Nephron (organoid): ENCODE measurements around the gene DRGX.

ENCODE experiments used
- H3K27ac Mint-ChIP-seq, 3 experiments: 2 replicates each; pipeline ENCODE4 v1.8.0; 2020; ENCODE audit warnings: mixed read lengths in 3 of 3, mild to moderate bottlenecking in 2 of 3, moderate library complexity in 1 of 3
- H3K27me3 Mint-ChIP-seq: 2 replicates; pipeline ENCODE4 v1.8.0; 2021; ENCODE audit warnings: low read depth, mild to moderate bottlenecking, moderate library complexity, mixed read lengths
- H3K36me3 Mint-ChIP-seq: 2 replicates; pipeline ENCODE4 v1.8.0; 2020; ENCODE audit warnings: low read depth, mixed read lengths
- H3K4me1 Mint-ChIP-seq: 2 replicates; pipeline ENCODE4 v1.8.0; 2020; ENCODE audit warnings: mixed read lengths
- H3K4me3 Mint-ChIP-seq, 3 experiments: 2 replicates each; pipeline ENCODE4 v1.8.0; 2020; ENCODE audit warnings: mild to moderate bottlenecking in 3 of 3, mixed read lengths in 3 of 3, moderate library complexity in 2 of 3
- H3K9me3 Mint-ChIP-seq: 2 replicates; pipeline ENCODE4 v1.8.0; 2020; ENCODE audit warnings: mixed read lengths
- TF ChIP-seq, protein P1 (sequence below), 3 experiments: fragments of 200-600 bp; sonication (generic); IDR thresholded peaks; one replicate each; pipeline ENCODE4 v1.5.0; 2021; ENCODE audit warnings: antibody characterized with exemption in 3 of 3; ENCODE audit not compliant: unreplicated experiment in 3 of 3

Gene DRGX

DNA sequence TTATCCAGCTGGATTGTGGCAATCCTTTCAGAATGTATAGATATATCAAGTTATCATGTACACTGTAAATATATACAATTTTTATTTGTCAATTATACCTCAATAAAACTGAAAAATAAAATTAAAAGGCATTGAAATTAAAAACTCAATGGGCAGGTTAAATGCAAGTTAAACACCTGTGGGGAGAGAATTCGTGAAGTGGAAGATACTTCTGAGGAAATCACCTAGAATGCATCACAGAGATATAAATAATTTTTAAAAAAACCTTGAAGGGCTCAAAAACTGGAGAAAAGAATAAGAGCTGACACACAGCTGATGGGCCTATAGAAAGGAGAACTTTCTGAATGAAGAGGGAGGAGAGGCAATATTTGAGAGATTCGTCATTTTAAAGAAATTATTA lies 37.2 kb upstream of the DRGX start:
- no peaks in the 10 kb centered on the region for H3K36me3 Mint-ChIP-seq
- TF ChIP-seq, protein P1, sequence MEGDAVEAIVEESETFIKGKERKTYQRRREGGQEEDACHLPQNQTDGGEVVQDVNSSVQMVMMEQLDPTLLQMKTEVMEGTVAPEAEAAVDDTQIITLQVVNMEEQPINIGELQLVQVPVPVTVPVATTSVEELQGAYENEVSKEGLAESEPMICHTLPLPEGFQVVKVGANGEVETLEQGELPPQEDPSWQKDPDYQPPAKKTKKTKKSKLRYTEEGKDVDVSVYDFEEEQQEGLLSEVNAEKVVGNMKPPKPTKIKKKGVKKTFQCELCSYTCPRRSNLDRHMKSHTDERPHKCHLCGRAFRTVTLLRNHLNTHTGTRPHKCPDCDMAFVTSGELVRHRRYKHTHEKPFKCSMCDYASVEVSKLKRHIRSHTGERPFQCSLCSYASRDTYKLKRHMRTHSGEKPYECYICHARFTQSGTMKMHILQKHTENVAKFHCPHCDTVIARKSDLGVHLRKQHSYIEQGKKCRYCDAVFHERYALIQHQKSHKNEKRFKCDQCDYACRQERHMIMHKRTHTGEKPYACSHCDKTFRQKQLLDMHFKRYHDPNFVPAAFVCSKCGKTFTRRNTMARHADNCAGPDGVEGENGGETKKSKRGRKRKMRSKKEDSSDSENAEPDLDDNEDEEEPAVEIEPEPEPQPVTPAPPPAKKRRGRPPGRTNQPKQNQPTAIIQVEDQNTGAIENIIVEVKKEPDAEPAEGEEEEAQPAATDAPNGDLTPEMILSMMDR (IDR thresholded peaks at IDR 0.05; ENCODE audit: unreplicated experiment in 3 of 3), result no peak
- H3K27ac Mint-ChIP-seq, result no peak overlapping the region
- H3K9me3 Mint-ChIP-seq, result peaks cover 13% of the 10 kb centered on the region
- H3K4me3 Mint-ChIP-seq, result no peak overlapping the region
- H3K27me3 Mint-ChIP-seq, result peaks cover under 1% of the 10 kb centered on the region
- H3K4me1 Mint-ChIP-seq, result no peaks in the 10 kb centered on the region

DNA sequence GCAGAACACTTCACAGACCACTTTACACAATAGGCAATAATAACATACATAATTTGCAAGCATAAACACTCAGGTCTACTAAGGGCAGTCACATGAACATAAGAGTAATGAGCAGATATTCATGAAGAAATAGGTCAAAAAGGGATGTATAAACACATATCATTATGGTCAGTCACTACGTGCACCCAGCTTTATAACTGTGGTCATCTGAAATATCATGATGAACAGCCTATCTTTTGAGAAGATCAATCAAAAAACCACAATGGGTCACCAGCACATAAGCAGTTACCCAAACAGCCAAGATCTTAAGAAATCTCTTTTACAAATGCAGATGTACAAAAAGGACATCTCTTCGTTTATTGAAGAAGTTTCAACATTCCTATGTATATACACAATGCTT lies 35.5 kb upstream of the DRGX start:
- H3K27ac Mint-ChIP-seq, result no peak overlapping the region
- peaks cover 17% of the 10 kb centered on the region for H3K9me3 Mint-ChIP-seq
- no peaks in the 10 kb centered on the region for H3K4me1 Mint-ChIP-seq
- TF ChIP-seq, protein P1 (IDR thresholded peaks at IDR 0.05; ENCODE audit: unreplicated experiment in 3 of 3), result no peak
- no peak overlapping the region for H3K4me3 Mint-ChIP-seq
- peaks cover 4% of the 10 kb centered on the region for H3K27me3 Mint-ChIP-seq
- no peaks in the 10 kb centered on the region for H3K36me3 Mint-ChIP-seq

DNA sequence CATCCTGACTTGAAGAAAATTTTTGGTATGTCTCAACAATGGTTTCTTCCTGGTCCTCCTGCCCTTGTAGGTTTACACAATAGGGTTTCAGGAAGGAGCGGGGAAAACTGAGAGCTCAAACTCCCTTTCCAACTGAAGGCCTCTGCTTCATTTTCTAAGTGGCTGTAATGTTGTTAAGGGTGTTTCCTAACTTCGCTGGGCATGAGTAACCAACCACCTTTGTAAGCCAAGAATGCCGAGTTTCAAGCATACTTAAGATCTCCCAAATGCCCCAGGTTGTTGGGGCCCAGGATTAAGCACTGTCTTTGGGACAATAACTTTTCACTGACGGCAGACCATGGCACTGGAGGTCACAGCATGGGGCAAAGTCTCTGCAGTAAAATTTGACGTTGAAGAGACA lies 33.6 kb upstream of the DRGX start:
- Mint-ChIP-seq H3K4me3 (no peak overlapping the region), H3K9me3 (peaks cover 17% of the 10 kb centered on the region), H3K4me1 (no peaks in the 10 kb centered on the region), H3K27me3 (peaks cover 4% of the 10 kb centered on the region), H3K36me3 (no peaks in the 10 kb centered on the region), H3K27ac (no peak overlapping the region)
- TF ChIP-seq, protein P1 (IDR thresholded peaks at IDR 0.05; ENCODE audit: unreplicated experiment in 3 of 3), result no peak

DNA sequence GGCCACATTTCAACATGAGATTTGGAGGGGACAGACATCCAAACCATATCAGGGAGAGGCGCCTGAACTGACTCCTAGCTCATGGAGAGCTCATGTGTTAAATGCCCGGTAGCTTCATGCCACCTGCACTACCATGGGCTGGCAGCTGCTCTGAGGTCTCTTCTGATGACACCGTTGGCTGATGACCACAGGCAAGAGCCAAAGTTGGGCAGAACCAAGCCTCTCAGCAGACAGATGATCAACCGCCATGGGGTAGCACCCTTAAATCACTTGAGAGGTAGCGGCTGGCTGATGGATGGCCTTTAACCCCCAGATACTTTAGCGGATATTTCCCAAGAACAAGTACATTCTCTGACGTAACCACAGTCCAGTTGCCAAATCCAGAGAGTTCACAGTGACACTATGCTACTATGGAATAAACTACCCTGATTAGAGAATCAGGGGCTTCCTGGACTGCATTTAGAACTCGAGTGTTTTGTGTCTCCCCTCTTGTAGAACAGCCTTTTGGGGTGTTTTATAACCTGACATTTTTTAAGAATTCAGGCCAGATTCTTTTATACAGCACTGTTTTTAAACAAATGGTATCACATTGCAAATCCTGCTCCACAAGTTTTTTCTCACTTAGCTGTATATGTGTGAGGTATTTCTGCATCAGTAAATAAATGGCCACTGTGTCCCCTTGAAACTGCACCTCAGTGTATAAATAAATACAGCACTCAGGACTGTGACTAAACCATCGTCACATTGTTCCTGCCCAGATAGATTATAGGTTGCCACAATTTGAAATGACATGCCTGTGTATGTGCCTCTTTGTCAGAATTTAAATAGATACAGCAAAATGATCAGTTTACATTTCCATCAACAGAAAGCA lies 30.8 kb upstream of the DRGX start:
- Mint-ChIP-seq H3K4me1 (no peaks in the 10 kb centered on the region), H3K36me3 (no peaks in the 10 kb centered on the region)

DNA sequence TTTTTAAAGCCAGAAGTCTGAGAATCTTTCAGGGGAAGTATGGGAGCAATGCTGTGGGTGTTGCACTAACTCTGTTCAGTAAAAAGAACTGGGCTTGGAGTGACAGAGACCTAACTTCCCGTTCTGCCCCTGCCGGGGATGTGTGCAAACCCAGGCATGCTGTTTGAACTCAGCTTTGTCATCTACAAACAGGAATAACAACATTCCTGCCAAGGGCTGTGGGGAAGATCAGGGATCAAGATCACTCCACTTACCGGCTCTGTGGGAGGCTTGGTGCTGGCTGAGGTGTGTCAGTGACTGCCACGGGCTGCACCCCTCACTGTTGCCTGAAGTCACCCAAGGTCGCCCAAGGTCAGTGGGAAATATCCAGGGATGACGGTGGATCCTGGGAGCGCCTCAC lies 23.1 kb upstream of the DRGX start:
- Mint-ChIP-seq H3K4me3 (no peak overlapping the region), H3K36me3 (no peaks in the 10 kb centered on the region), H3K4me1 (no peaks in the 10 kb centered on the region), H3K27ac (no peak overlapping the region), H3K27me3 (peaks cover 9% of the 10 kb centered on the region), H3K9me3 (peaks cover 6% of the 10 kb centered on the region)
- TF ChIP-seq, protein P1 (IDR thresholded peaks at IDR 0.05; ENCODE audit: unreplicated experiment in 3 of 3), result no peak

More for the DNA sequence above, 30.8 kb upstream of the DRGX start:
- Mint-ChIP-seq H3K27ac (no peak overlapping the region), H3K9me3 (peaks cover 12% of the 10 kb centered on the region), H3K27me3 (peaks cover 4% of the 10 kb centered on the region), H3K4me3 (no peak overlapping the region)
- TF ChIP-seq, protein P1 (IDR thresholded peaks at IDR 0.05; ENCODE audit: unreplicated experiment in 3 of 3), result no peak

DNA sequence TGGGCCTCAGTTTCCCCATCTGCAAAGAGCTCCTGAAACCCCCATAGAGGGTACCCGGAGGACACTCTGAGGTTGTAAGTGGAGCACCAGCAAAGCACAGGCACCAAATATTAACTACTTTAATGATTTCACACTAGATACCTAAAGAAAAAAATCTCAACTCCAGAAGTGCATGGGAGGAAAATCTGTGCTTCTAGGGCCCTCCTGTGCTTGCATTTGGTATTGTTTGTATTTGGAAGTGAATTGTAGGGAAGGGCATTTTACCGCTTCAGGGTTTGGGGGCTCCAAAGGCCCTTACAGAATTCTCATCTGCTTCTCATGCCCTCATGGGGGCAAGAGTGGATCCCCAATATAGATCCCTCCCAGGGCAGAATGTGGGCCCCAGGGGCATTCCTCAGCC lies 22.4 kb upstream of the DRGX start:
- TF ChIP-seq, protein P1 (IDR thresholded peaks at IDR 0.05; ENCODE audit: unreplicated experiment in 3 of 3), result no peak
- H3K36me3 Mint-ChIP-seq, result no peaks in the 10 kb centered on the region
- H3K4me1 Mint-ChIP-seq, result no peaks in the 10 kb centered on the region
- H3K27ac Mint-ChIP-seq, result no peak overlapping the region
- peaks cover 6% of the 10 kb centered on the region for H3K9me3 Mint-ChIP-seq
- peaks cover 10% of the 10 kb centered on the region for H3K27me3 Mint-ChIP-seq
- no peak overlapping the region for H3K4me3 Mint-ChIP-seq
